WTC11 (cell line): ENCODE results near the gene ELANE. TPM values are rescaled to one million over a fixed set of nuclear protein-coding genes. Genes with fewer than 3 reads are reported as not detected.
A peak's percentile ranks its signal among the peaks of the same experiment; 100 is the strongest.
"Not testable (repeated sequence)": the region's sequence is repeated elsewhere in the genome, so short reads cannot be mapped to it uniquely, and the experiment has no call there.

ENCODE experiments used
- ATAC-seq: fragments of 200-7000 bp; cut with Tn5 transposase; 2 replicates; pipeline ENCODE4 v1.10.0; 2021; ENCODE audit warnings: mild to moderate bottlenecking, moderate library complexity
- CTCF ChIA-PET: fragments of 300-600 bp; sonication (Branson Sonifier 250); formaldehyde crosslinking; loops from one replicate; lab custom pipeline; 2021; ENCODE audit warnings: antibody characterized with exemption; lab: Charles Lee
- POLR2A ChIA-PET: fragments of 350-600 bp; sonication (Branson Sonifier 250); formaldehyde crosslinking; loops from one replicate; lab custom pipeline; 2021; ENCODE audit warnings: antibody characterized with exemption; lab: Charles Lee
- DNase-seq: peaks from one replicate; pipeline ENCODE4 v3.0.0; 2021; ENCODE audit warnings: low spot score
- H3K27ac Mint-ChIP-seq: 2 replicates; pipeline ENCODE4 v1.8.0; 2021; ENCODE audit warnings: mixed read lengths
- H3K27me3 Mint-ChIP-seq: 2 replicates; pipeline ENCODE4 v1.8.0; 2021; ENCODE audit warnings: low read depth, mild to moderate bottlenecking, moderate library complexity, mixed read lengths
- H3K36me3 Mint-ChIP-seq: 2 replicates; pipeline ENCODE4 v1.8.0; 2021; ENCODE audit warnings: mixed read lengths
- H3K4me1 Mint-ChIP-seq: 2 replicates; pipeline ENCODE4 v1.8.0; 2022; ENCODE audit warnings: mixed read lengths
- H3K4me3 Mint-ChIP-seq: 2 replicates; pipeline ENCODE4 v1.8.0; 2021; ENCODE audit warnings: mild to moderate bottlenecking, moderate library complexity, mixed read lengths
- H3K9me3 Mint-ChIP-seq: 2 replicates; pipeline ENCODE4 v1.8.0; 2021; ENCODE audit warnings: mixed read lengths
- E2F1 ChIP-seq: sonication (generic); formaldehyde crosslinking; IDR thresholded peaks from 2 replicates; pipeline ENCODE4 v1.8.0; 2022; ENCODE audit warnings: mild to moderate bottlenecking, missing genetic modification reagents
- EMX1 ChIP-seq: fragments of 250-450 bp; sonication (Bioruptor Pico); IDR thresholded peaks from 2 replicates; pipeline ENCODE4 v1.8.0; 2021; ENCODE audit warnings: mild to moderate bottlenecking
- GRHL2 ChIP-seq: fragments of 250-450 bp; sonication (Bioruptor Pico); IDR thresholded peaks from 2 replicates; pipeline ENCODE4 v1.8.0; 2022; ENCODE audit warnings: mild to moderate bottlenecking, moderate library complexity; ENCODE audit not compliant: insufficient replicate concordance, severe bottlenecking
- HMGA2 ChIP-seq: fragments of 250-450 bp; sonication (Bioruptor Pico); IDR thresholded peaks from 2 replicates; pipeline ENCODE4 v1.4.0; 2021; ENCODE audit warnings: mild to moderate bottlenecking, moderate library complexity
- KAT7 ChIP-seq: sonication (generic); formaldehyde crosslinking; IDR thresholded peaks from 2 replicates; pipeline ENCODE4 v1.8.1; 2023; ENCODE audit warnings: missing genetic modification reagents, mild to moderate bottlenecking, borderline replicate concordance
- MYBL2 ChIP-seq: sonication (generic); formaldehyde crosslinking; IDR thresholded peaks from 2 replicates; pipeline ENCODE4 v1.8.1; 2023; ENCODE audit warnings: mild to moderate bottlenecking, moderate library complexity, missing genetic modification reagents
- NFE2L1 ChIP-seq: sonication (generic); formaldehyde crosslinking; IDR thresholded peaks from 2 replicates; pipeline ENCODE4 v1.8.1; 2023; ENCODE audit warnings: missing genetic modification reagents
- PREB ChIP-seq: sonication (generic); formaldehyde crosslinking; IDR thresholded peaks from 2 replicates; pipeline ENCODE4 v1.8.1; 2022; ENCODE audit warnings: mild to moderate bottlenecking, missing genetic modification reagents, moderate library complexity, borderline replicate concordance
- PRRX2 ChIP-seq: fragments of 250-450 bp; sonication (Bioruptor Pico); IDR thresholded peaks from 2 replicates; pipeline ENCODE4 v1.8.0; 2021; ENCODE audit warnings: mild to moderate bottlenecking
- TEAD4 ChIP-seq: sonication (generic); formaldehyde crosslinking; IDR thresholded peaks from 2 replicates; pipeline ENCODE4 v1.8.0; 2022; ENCODE audit warnings: mild to moderate bottlenecking, missing genetic modification reagents
- USF1 ChIP-seq: sonication (generic); formaldehyde crosslinking; IDR thresholded peaks from 2 replicates; pipeline ENCODE4 v1.8.0; 2022; ENCODE audit warnings: mild to moderate bottlenecking, missing genetic modification reagents
- ZMAT4 ChIP-seq: fragments of 250-450 bp; sonication (Bioruptor Pico); IDR thresholded peaks from 2 replicates; pipeline ENCODE4 v1.9.0; 2021; ENCODE audit warnings: mild to moderate bottlenecking
- ZNF219 ChIP-seq: sonication (generic); formaldehyde crosslinking; IDR thresholded peaks from 2 replicates; pipeline ENCODE4 v1.8.0; 2023; ENCODE audit warnings: missing genetic modification reagents, mild to moderate bottlenecking, borderline replicate concordance
- ZNF232 ChIP-seq: sonication (generic); formaldehyde crosslinking; IDR thresholded peaks from 2 replicates; pipeline ENCODE4 v1.8.0; 2022; ENCODE audit warnings: mild to moderate bottlenecking, missing genetic modification reagents
- ZNF671 ChIP-seq: fragments of 250-450 bp; sonication (Bioruptor Pico); IDR thresholded peaks from 2 replicates; pipeline ENCODE4 v1.8.0; 2021; ENCODE audit warnings: mild to moderate bottlenecking
- total RNA-seq: library from RNA; stranded (reverse); gene quantifications from 3 replicates; pipeline ENCODE4 v1.2.3, GENCODE V29; 2021
- TF ChIP-seq, protein P1 (sequence below): sonication (generic); formaldehyde crosslinking; IDR thresholded peaks from 2 replicates; pipeline ENCODE4 v1.8.1; 2023; ENCODE audit warnings: mild to moderate bottlenecking, missing genetic modification reagents
- TF ChIP-seq, protein P2 (sequence below): sonication (generic); formaldehyde crosslinking; IDR thresholded peaks from 2 replicates; pipeline ENCODE4 v1.8.1; 2023; ENCODE audit warnings: mild to moderate bottlenecking, missing genetic modification reagents
- TF ChIP-seq, protein P3 (sequence below): sonication (generic); formaldehyde crosslinking; IDR thresholded peaks from 2 replicates; pipeline ENCODE4 v1.8.1; 2023; ENCODE audit warnings: mild to moderate bottlenecking, missing genetic modification reagents, moderate library complexity
- TF ChIP-seq, protein P4 (sequence below): sonication (generic); formaldehyde crosslinking; IDR thresholded peaks from 2 replicates; pipeline ENCODE4 v1.8.0; 2023; ENCODE audit warnings: missing genetic modification reagents

Gene ELANE
- total RNA-seq, 1 experiment from 2014 or later = not detected

GRCh38 chr19:850979-851335 is 1.1 kb upstream of the ELANE start:
- no peaks in the 10 kb centered on the region for H3K4me1 Mint-ChIP-seq
- CTCF ChIA-PET = interaction anchor here (1.1 to 2.0 kb wide), 5 partner anchors 11 to 154 kb away, joined by 3 to 10 read pairs (median 3); no protein-coding TSS in a partner anchor
- no peaks in the 10 kb centered on the region for H3K36me3 Mint-ChIP-seq
- ATAC-seq (no peak), DNase-seq (no peak)
- no peak overlapping the region for H3K4me3 Mint-ChIP-seq
- no peaks in the 10 kb centered on the region for H3K9me3 Mint-ChIP-seq
- H3K27me3 Mint-ChIP-seq = peaks cover 3% of the 10 kb centered on the region; the same call in 1 of the 2 replicates
- no peak overlapping the region for H3K27ac Mint-ChIP-seq
- POLR2A ChIA-PET = no interaction called here
- TF ChIP-seq GRHL2 (CRISPR knock-in tag) (no peak), TEAD4 (CRISPR knock-in tag) (no peak)

DNA sequence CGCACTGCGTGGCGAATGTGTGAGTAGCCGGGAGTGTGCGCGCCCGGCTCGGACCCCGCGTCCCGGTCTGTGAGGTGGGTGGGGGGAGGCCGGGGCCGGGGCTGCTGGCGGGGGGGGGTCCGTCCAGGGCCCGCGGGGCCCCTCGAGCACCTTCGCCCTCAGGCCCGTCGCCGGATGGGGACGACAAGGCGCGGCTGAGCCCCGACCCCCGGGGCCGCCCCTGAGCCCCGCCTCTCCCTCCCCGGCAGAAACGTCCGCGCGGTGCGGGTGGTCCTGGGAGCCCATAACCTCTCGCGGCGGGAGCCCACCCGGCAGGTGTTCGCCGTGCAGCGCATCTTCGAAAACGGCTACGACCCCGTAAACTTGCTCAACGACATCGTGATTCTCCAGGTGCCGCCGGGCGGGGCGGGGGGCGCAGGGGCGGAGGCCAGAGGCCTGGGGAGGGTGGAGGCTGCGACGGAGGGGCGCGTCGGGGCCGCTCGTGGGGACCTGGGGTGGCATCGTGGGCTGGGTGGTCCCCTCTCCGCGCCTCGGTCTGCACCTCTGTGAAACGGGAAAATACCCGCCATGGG is 997 bp downstream of the ELANE start:
- Mint-ChIP-seq H3K4me1 (no peaks in the 10 kb centered on the region), H3K4me3 (no peak overlapping the region), H3K27me3 (peaks cover 7% of the 10 kb centered on the region), H3K9me3 (no peaks in the 10 kb centered on the region), H3K27ac (no peak overlapping the region), H3K36me3 (no peaks in the 10 kb centered on the region)
- POLR2A ChIA-PET = no interaction called here
- TF ChIP-seq NFE2L1 (CRISPR knock-in tag) (no peak), HMGA2 (CRISPR knock-in tag) (no peak), ZNF671 (no peak), EMX1 (CRISPR knock-in tag) (no peak), PRRX2 (CRISPR knock-in tag) (no peak), PREB (CRISPR knock-in tag) (no peak), ZNF219 (CRISPR knock-in tag) (no peak), ZNF232 (no peak), KAT7 (CRISPR knock-in tag) (no peak), ZMAT4 (CRISPR knock-in tag) (no peak), USF1 (CRISPR knock-in tag) (no peak), MYBL2 (CRISPR knock-in tag) (no peak), E2F1 (CRISPR knock-in tag) (no peak)
- TF ChIP-seq, protein P1, sequence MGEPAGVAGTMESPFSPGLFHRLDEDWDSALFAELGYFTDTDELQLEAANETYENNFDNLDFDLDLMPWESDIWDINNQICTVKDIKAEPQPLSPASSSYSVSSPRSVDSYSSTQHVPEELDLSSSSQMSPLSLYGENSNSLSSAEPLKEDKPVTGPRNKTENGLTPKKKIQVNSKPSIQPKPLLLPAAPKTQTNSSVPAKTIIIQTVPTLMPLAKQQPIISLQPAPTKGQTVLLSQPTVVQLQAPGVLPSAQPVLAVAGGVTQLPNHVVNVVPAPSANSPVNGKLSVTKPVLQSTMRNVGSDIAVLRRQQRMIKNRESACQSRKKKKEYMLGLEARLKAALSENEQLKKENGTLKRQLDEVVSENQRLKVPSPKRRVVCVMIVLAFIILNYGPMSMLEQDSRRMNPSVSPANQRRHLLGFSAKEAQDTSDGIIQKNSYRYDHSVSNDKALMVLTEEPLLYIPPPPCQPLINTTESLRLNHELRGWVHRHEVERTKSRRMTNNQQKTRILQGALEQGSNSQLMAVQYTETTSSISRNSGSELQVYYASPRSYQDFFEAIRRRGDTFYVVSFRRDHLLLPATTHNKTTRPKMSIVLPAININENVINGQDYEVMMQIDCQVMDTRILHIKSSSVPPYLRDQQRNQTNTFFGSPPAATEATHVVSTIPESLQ = no peak
- TF ChIP-seq, protein P2, sequence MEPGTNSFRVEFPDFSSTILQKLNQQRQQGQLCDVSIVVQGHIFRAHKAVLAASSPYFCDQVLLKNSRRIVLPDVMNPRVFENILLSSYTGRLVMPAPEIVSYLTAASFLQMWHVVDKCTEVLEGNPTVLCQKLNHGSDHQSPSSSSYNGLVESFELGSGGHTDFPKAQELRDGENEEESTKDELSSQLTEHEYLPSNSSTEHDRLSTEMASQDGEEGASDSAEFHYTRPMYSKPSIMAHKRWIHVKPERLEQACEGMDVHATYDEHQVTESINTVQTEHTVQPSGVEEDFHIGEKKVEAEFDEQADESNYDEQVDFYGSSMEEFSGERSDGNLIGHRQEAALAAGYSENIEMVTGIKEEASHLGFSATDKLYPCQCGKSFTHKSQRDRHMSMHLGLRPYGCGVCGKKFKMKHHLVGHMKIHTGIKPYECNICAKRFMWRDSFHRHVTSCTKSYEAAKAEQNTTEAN (CRISPR knock-in tag) = no peak
- TF ChIP-seq, protein P3, sequence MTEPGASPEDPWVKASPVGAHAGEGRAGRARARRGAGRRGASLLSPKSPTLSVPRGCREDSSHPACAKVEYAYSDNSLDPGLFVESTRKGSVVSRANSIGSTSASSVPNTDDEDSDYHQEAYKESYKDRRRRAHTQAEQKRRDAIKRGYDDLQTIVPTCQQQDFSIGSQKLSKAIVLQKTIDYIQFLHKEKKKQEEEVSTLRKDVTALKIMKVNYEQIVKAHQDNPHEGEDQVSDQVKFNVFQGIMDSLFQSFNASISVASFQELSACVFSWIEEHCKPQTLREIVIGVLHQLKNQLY (CRISPR knock-in tag) = no peak
- TF ChIP-seq, protein P4, sequence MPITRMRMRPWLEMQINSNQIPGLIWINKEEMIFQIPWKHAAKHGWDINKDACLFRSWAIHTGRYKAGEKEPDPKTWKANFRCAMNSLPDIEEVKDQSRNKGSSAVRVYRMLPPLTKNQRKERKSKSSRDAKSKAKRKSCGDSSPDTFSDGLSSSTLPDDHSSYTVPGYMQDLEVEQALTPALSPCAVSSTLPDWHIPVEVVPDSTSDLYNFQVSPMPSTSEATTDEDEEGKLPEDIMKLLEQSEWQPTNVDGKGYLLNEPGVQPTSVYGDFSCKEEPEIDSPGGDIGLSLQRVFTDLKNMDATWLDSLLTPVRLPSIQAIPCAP = no peak
- DNase-seq = peak; percentile 13
- CTCF ChIA-PET = no interaction called here
- ATAC-seq = no peak

- CTCF ChIA-PET = interaction anchor here (3.0 kb wide), 1 partner anchor 65 kb away, joined by 13 read pairs; no protein-coding TSS in a partner anchor
- H3K4me1 Mint-ChIP-seq, H3K4me3 Mint-ChIP-seq, ATAC-seq, POLR2A ChIA-PET, H3K36me3 Mint-ChIP-seq, H3K9me3 Mint-ChIP-seq, H3K27ac Mint-ChIP-seq, DNase-seq: not testable (repeated sequence)
- H3K27me3 Mint-ChIP-seq = peaks cover 14% of the 10 kb centered on the region
Measured at GRCh38 chr19:853614-854220, 1.6 kb downstream of the ELANE start.
